Measurements from ENCODE around the gene CENPM. TPM values are rescaled to one million over a fixed set of nuclear protein-coding genes. Genes with fewer than 3 reads are reported as not detected.

Gene CENPM
- total RNA-seq, 4 donors from 2014 or later = 1.5 to 5.1 TPM; not detected in 2

- ATAC-seq = no peak
- Histone ChIP-seq H3K4me1 (peaks cover 4 to 9% of the 10 kb centered on the region in 2 donors), H3K27ac (no peak overlapping the region), H3K27me3 (peaks cover under 1 to 5% (median under 1%) of the 10 kb centered on the region in 3 donors), H3K9me3 (no peaks in the 10 kb centered on the region), H3K36me3 (peaks cover 0 to 22% of the 10 kb centered on the region in 2 donors), H3K4me3 (no peak overlapping the region)
- DNase-seq = no peak
- in situ Hi-C loops (cut with MboI; ENCODE audit: low sequenced_read_pairs in 4 of 4) (no loop called here), intact Hi-C loops (cut with DNase I; ENCODE audit: low total_unique reads) (no loop called here)
- no peak for TF ChIP-seq POLR2A (IDR thresholded peaks at IDR 0.05)
- TF ChIP-seq, protein P1, sequence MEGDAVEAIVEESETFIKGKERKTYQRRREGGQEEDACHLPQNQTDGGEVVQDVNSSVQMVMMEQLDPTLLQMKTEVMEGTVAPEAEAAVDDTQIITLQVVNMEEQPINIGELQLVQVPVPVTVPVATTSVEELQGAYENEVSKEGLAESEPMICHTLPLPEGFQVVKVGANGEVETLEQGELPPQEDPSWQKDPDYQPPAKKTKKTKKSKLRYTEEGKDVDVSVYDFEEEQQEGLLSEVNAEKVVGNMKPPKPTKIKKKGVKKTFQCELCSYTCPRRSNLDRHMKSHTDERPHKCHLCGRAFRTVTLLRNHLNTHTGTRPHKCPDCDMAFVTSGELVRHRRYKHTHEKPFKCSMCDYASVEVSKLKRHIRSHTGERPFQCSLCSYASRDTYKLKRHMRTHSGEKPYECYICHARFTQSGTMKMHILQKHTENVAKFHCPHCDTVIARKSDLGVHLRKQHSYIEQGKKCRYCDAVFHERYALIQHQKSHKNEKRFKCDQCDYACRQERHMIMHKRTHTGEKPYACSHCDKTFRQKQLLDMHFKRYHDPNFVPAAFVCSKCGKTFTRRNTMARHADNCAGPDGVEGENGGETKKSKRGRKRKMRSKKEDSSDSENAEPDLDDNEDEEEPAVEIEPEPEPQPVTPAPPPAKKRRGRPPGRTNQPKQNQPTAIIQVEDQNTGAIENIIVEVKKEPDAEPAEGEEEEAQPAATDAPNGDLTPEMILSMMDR (IDR thresholded peaks at IDR 0.05 in 4 of 5, conservative IDR thresholded peaks at IDR 0.05 in 1 of 5) = no peak
Observed at GRCh38 chr22:41905411-41906202, 41.3 kb downstream of the CENPM start.

DNA sequence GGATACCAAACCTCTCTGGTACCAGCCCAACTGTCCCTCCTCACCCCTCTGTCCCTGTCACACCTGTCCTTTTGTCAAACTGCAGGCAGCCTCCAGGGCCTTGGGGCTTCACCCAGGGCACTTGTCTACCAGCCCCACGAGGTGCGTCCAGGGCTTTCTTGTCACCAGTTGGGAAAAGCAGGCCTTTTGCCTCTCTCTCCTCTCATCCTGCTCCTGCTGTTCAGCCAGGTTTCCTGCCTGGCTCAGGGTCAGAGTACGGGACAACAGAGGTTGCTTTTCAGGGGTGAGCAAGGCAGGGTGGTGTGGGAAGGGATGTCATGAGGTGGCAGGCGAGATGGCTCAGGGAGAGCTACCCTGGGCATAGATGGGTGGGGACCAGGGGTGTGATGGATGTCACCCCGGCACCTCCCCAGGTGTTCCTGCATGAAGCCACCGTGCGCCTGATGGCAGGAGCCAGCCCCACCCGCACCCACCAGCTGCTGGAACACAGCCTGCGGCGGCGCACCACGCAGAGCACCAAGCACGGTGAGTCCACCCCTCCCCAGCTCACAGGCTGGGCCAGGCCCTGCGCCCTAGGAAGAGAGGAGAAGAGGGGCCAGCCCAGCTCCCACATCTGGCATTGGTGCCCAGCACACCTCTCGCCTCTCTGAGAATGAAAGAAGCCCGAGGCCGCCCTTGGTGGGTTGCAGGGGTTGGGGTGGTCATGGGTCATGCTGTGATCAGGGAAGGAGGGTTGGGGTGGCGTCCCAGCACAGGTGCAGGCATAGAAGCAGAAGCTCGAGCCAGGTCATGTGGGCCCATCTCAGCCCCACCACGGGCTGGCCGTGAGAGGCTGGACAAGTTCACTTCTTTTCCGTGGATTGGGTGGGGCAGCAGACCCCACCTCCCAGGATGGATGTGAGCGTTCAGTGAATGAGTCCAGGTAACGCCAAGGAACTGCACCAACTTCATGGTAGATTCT lies 42.2 kb downstream of the CENPM start:
- Histone ChIP-seq H3K27me3 (peaks cover 0 to 2% (median 0%) of the 10 kb centered on the region in 3 donors), H3K27ac (no peak overlapping the region), H3K9me3 (no peaks in the 10 kb centered on the region), H3K4me1 (peaks cover 9 to 14% of the 10 kb centered on the region in 2 donors), H3K36me3 (peaks cover 0 to 22% of the 10 kb centered on the region in 2 donors), H3K4me3 (no peak overlapping the region)
- in situ Hi-C loops (cut with MboI; ENCODE audit: low sequenced_read_pairs in 4 of 4) = no loop called here
- intact Hi-C loops (cut with DNase I; ENCODE audit: low total_unique reads) = no loop called here
- TF ChIP-seq, protein P1 (IDR thresholded peaks at IDR 0.05 in 4 of 5, conservative IDR thresholded peaks at IDR 0.05 in 1 of 5) = no peak
- TF ChIP-seq POLR2A (IDR thresholded peaks at IDR 0.05) = no peak
- DNase-seq = no peak
- ATAC-seq = no peak

GRCh38 chr22:41902932-41903421 lies 44.0 kb downstream of the CENPM start:
- ATAC-seq (peak; percentile 37 to 43), DNase-seq (peak; percentile 62 to 83)
- intact Hi-C loops (cut with DNase I; ENCODE audit: low total_unique reads) (no loop called here), in situ Hi-C loops (cut with MboI; ENCODE audit: low sequenced_read_pairs in 4 of 4) (no loop called here)
- peak overlapping the region; percentile 71 to 77 (median 74) for H3K27ac ChIP-seq
- H3K36me3 ChIP-seq = peaks cover 0 to 22% of the 10 kb centered on the region in 2 donors
- peaks cover 25 to 31% of the 10 kb centered on the region in 2 donors for H3K4me1 ChIP-seq
- no peaks in the 10 kb centered on the region for H3K9me3 ChIP-seq
- H3K27me3 ChIP-seq = no peaks in the 10 kb centered on the region
- H3K4me3 ChIP-seq = no peak overlapping the region
- peak in 1 of 2 donors; percentile 21 for TF ChIP-seq POLR2A (IDR thresholded peaks at IDR 0.05)
- TF ChIP-seq, protein P1 (IDR thresholded peaks at IDR 0.05 in 4 of 5, conservative IDR thresholded peaks at IDR 0.05 in 1 of 5) = no peak

DNA sequence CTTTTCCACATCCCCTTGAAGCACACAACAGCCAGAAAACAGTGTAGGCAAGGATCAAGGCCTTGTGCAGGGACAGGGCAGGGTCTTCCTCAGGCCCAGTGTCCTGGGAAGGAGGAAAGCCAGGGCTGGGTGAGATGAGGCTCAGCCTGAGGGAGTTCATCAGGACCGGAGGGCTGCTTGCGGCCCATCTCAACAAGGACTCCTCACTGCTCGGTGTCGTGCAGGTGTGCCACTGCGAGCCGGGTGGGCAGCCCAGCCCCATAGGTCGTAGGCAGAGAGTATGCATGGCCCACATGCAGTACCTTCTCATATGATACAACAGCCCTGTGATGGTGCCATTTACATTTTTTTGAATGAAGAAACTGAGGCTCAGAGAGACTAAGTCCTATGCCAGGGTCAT lies 44.9 kb downstream of the CENPM start:
- peaks cover 0 to 28% of the 10 kb centered on the region in 2 donors for H3K36me3 ChIP-seq
- ATAC-seq (no peak), DNase-seq (no peak)
- in situ Hi-C loops (cut with MboI; ENCODE audit: low sequenced_read_pairs in 4 of 4) = no loop called here
- peak overlapping the region; percentile 71 to 77 (median 74) for H3K27ac ChIP-seq
- intact Hi-C loops (cut with DNase I; ENCODE audit: low total_unique reads) = no loop called here
- TF ChIP-seq, protein P1 (IDR thresholded peaks at IDR 0.05 in 4 of 5, conservative IDR thresholded peaks at IDR 0.05 in 1 of 5) = no peak
- H3K27me3 ChIP-seq = no peaks in the 10 kb centered on the region
- no peak overlapping the region for H3K4me3 ChIP-seq
- H3K9me3 ChIP-seq = no peaks in the 10 kb centered on the region
- peaks cover 25 to 31% of the 10 kb centered on the region in 2 donors for H3K4me1 ChIP-seq
